SH-SY5Y (cell line): ENCODE results near the gene PLEKHD1.

Source experiments
- GATA2 ChIP-seq: IDR thresholded peaks from 2 replicates; pipeline ENCODE4 v1.6.1; 2011; ENCODE audit warnings: mild to moderate bottlenecking, low read depth, low read length
- GATA3 ChIP-seq: IDR thresholded peaks from 2 replicates; pipeline ENCODE4 v1.6.1; 2011; ENCODE audit warnings: low read depth, mild to moderate bottlenecking, low read length, moderate library complexity

The PLEKHD1 gene

DNA sequence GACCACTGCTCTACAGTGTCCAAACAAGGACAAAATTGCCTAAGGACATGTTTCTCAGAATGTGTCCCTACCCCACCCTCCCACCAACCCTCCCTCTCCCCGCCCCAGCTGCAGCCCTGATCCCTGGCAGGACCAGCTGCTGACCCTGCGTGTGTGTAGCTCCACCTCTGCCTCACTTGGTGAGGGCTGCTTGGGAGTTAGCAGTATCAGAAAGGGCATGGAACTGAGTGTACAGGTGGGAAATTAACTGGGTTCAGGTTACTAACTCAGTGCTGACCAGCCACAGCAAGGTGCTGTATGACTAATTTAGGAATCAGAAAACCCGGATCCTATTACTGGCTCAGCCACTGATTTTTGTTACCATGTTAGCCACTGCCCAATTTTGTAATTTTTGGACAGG lies 11.3 kb upstream of the PLEKHD1 start:
- TF ChIP-seq GATA3: no peak
- TF ChIP-seq GATA2: no peak

- no peak for TF ChIP-seq GATA3
- TF ChIP-seq GATA2: no peak
These were observed 10.6 kb upstream of the PLEKHD1 start for GRCh38 chr14:69473946-69474345.

GRCh38 chr14:69475194-69475818 lies 9.2 kb upstream of the PLEKHD1 start:
- TF ChIP-seq GATA3: no peak
- no peak for TF ChIP-seq GATA2

- no peak for TF ChIP-seq GATA2
- no peak for TF ChIP-seq GATA3
These were observed 4.8 kb upstream of the PLEKHD1 start for GRCh38 chr14:69479696-69480095.

DNA sequence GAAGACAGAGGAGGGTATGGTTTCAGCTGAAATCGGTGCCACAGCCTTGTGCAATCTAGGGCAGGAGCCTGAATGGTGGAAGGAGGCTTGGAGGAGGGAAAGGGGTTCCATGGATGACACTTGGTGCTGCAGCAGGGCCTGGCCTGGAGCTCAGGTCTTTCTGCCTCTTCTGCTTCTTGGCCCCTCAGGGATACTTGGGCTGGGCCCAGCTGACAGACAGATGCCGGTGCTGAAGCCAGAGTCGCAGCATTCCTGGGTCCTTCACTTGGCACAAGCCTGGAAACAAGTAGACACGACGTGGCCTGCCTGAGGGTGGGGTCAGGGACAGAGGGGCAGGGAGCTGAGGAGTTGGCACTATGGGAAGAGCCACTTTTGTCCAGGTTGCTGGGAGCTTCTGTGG lies 4.4 kb upstream of the PLEKHD1 start:
- TF ChIP-seq GATA3 (no peak), GATA2 (no peak)

DNA sequence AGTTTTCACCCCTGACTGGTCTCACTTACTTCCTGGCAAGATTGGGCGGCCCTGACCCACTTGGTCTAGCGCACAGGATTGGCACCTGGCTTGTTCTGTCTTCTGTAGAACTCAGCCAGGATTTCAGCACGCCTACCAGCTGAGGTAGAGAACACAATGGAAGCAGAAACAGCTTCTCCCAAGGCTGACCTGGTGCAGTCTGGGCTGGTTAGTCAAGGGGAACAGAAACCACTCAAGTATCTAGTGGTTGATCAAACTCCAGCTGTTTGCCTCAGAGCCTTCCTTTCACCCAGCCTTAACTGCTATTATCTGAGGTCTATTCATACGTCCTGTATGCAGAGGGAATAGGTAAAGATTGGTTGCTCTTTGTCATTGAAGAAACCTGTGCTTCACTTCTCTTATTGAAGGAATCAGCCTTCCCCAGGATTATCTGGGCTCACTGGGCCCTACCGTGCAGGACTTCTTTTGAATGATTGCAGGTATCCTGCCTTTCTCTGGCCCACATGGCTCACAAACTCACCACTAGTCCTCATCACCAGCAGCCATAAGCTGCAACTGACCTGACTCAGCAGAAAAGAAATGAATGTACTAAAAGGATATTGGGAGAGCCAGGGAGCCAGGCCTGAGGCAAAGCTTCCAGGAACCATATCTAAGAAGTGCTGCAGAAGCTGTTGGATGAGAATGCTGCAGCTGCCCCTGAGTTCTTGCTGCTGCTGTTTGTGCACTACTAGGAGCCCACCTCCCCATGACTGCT lies 2.5 kb upstream of the PLEKHD1 start:
- TF ChIP-seq GATA3 (no peak), GATA2 (no peak)

GRCh38 chr14:69483765-69484443 lies 624 bp upstream of the PLEKHD1 start:
- TF ChIP-seq GATA3 (no peak), GATA2 (no peak)

DNA sequence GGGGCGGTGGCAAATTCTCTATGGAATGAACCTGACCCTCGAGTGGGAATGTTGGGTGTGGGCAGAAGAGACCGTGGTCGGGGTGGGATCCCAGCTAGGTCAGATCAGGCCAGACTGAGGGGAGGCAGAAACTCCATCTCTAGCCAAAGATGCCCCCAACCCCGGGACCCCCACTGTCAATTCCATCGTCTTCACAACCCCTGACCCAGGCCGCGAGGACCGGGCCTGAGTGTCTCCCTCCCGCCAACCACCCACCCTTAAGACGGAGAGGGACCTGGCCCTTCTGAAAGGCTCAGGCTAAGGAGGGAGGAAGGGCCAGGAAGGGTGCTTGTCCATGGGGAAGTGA lies 760 bp downstream of the PLEKHD1 start:
- TF ChIP-seq GATA2 (no peak), GATA3 (no peak)

DNA sequence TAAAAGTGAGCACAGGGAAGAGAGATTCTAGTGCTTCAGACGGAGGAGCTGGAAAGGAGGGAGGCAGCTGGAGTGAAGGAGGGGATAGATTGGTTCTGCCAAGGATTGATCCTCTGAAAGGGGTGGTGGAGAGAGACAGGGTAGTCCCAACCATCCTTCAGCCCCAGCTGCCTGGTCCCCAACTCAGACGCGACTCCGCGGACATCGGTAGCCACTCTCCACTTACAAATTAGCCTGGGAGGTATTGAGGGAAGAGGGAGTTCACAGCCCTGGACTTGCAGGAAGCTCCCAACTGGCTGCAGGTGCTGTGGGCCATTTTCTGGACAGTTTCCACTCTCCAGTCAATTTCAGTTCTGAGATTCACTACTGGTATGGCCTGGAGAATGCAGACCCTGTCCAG lies 1.2 kb downstream of the PLEKHD1 start:
- TF ChIP-seq GATA2 (no peak), GATA3 (no peak)

GRCh38 chr14:69487226-69487625 lies 2.7 kb downstream of the PLEKHD1 start:
- TF ChIP-seq GATA3 (no peak), GATA2 (no peak)

DNA sequence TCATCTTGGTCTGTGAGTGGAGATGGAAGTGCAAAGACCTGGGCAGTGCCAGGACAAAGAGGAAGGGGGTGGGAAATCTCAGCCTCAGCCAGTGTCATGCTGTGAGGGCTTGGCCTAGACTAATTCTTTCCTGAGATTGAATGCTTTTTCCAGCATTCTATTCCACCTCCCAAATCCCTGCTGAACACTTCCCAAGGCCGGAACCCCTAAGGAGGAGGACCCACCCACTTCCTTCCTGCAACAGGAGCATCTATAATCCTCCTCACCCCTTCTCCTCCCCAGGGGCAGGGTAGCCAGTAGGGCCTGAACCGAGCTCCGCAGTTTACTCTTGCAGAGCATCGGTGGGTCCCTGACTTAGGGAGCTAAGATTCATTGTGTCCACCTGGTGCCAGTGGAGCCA lies 3.2 kb downstream of the PLEKHD1 start:
- no peak for TF ChIP-seq GATA2

DNA sequence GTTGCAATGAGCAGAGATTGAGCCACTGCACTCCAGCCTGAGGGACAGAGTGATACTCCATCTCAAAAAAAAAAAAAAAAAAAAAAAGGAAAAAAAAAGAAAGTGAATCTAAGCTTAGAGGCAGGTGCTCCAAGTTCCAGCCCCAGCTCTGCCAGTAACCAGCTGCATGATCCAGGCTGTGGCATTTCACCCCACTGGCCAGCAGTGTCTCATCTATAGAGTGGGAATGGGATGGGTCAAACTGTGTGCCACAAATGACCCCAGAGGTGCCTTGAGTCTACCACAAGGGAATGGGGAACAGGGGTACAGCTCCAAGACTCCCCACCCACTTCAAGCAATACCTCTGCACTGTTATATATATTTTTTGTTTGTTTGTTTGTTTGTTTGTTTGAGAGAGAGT lies 5.0 kb downstream of the PLEKHD1 start:
- TF ChIP-seq GATA2 (no peak), GATA3 (no peak)

GRCh38 chr14:69490219-69490918 lies 5.8 kb downstream of the PLEKHD1 start:
- TF ChIP-seq GATA3 (no peak), GATA2 (no peak)

DNA sequence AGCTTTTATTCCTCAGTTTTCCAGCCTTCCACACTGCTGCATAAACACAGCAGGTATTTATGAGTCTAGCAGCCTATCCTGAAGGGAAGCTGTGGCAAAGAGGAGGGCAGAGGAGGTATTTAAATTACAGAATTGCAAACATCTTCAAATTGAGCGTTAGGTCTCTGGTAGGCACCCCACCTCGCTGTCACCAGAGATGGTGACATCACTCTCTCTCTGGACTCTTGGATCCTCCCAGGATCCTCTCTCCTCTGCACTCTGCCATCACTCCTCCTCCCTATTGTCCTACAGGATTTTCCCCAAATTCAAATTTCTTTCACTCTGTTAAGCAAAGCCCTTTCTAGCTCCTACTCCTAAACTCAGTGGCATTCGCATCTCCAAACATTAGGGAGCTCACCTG lies 6.7 kb downstream of the PLEKHD1 start:
- TF ChIP-seq GATA3: no peak
- no peak for TF ChIP-seq GATA2
